HG02678 (cell line): ENCODE measurements around the gene JADE2.

Source experiments
- ATAC-seq: cut with Tn5 transposase; IDR thresholded peaks from one replicate; pipeline ENCODE4 v1.9.1; 2021; ENCODE audit warnings: mild to moderate bottlenecking, moderate library complexity; ENCODE audit not compliant: unreplicated experiment

JADE2 gene

DNA sequence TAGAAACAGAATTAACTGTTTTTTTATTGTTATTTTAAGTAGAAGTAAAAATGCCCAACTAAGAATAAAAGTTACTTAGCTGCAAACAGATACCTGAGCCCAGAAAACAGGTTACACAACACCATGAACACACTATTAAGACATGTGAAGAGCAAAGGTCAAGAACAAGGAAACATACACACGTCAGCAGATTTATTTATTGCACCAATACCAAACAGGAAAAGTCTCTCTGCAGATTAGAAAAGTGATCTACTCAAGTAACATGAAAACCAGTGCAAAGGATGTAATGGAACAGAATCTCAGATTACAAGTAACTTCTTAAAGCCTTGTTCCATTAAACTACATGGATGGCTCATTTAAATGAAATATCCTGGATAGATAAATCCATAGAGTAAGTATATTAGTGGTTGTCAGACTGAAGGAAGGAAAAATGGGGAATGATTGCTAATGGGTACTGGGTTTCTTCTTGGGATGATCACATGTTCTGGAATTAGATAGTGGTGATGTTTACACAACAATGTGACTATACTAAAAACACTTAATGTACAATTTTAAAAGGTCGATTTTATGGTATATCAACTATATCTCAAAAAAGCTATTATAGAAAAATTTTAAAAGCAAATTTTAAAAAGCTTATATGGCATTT, 101.0 kb downstream of the JADE2 start:
- no peak for ATAC-seq
